SK-N-DZ (cell line): ENCODE data around the gene FLYWCH1.

Source experiments
- DNase-seq: peaks from one replicate; pipeline ENCODE4 v3.0.0-alpha.2; 2015; ENCODE audit warnings: low spot score

FLYWCH1 gene

GRCh38 chr16:2968738-2969544 is 57.2 kb downstream of the FLYWCH1 start, which contains the start of gene PAQR4:
PAQR4 (plus strand) TSS chr16:2969348; CDS start chr16:2969675, 327 bp downstream.
- DNase-seq: peak; percentile 90

DNA sequence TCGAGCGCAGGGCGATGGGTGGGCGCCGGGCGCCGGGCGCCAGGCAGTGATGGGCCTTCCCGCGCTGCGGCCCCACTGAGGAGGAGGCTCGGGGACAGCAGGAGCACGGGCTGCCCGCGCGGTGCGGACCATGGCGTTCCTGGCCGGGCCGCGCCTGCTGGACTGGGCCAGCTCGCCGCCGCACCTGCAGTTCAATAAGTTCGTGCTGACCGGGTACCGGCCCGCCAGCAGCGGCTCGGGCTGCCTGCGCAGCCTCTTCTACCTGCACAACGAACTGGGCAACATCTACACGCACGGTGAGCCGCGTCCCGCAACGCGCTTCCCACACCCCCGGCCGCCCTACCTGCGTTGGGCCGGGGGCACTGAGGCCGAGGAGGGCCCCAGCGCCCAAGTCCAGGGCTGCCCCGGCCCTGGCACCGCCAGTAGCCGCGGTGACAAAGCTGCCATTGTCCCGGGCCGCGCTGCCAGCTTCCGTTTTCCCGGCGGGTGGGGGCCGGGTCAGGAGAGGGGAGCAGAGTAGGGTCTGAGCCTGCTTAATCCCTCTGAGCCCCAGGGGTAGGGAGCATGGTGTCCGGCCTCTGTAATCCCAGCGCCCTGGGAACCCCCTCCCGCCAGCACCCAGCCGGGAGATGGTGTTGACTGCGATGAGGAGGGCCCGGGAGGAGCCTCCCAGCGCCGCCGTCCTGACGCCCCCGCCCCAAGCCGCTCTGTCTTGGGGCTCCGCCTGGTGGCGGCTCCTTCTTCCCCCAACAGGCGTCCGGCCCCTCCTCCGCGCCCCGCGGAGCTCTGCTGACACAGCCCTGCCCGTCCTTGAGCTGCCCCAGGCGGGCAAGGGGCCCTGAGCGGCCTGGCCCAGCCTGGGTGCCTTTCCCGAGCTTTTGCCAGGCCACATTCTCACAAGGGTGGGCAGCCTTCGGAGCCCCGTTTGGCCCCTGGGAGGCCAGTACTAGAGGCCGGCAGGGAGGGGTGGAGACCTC is 58.1 kb downstream of the FLYWCH1 start:
- DNase-seq: peak; percentile 69

DNA sequence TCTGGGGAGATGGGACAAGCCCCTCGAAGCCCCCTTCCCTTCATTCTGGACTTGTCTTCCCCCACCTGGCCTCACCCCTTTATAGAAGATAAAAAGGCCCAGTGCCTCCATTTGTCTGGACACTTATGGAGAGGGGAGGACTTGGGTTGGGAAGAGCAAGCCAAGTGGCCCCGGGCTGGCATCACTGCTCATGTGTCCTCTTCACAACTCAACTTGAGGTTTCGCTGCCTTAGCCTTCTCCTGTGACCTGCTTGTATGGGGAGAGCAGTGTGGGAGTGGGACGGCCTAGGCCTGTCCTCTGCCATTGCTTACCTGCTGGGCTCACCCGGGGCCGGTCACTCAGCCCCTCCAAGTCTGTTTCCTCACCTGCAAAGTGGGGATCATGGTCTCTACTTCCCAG is 58.8 kb downstream of the FLYWCH1 start:
- DNase-seq: no peak

- DNase-seq: no peak
Measured at GRCh38 chr16:2971134-2971984, 59.6 kb downstream of the FLYWCH1 start.

GRCh38 chr16:2971985-2972784 is 60.5 kb downstream of the FLYWCH1 start:
- DNase-seq: no peak

DNA sequence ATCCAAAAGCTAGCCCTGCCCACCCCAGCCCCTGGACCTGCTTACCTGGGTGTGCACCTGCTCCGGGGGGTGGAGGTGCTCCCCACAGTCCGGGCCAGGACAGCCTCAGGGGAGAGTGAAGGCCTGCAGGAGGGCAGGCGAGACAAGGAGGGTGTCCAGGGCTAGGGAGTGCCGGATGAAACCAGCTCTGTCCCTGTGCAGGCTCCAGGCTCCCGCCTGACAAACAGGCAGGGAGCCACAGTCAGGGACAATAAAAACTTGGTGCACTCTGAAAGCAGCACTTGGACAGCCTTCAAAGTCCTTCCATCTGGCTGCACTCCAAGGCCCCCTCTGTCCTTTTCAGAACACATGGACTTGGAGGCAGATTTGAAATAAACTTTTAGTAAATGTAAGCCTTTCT is 61.4 kb downstream of the FLYWCH1 start:
- DNase-seq: no peak

GRCh38 chr16:2973605-2974318 is 62.0 kb downstream of the FLYWCH1 start:
- DNase-seq: no peak

DNA sequence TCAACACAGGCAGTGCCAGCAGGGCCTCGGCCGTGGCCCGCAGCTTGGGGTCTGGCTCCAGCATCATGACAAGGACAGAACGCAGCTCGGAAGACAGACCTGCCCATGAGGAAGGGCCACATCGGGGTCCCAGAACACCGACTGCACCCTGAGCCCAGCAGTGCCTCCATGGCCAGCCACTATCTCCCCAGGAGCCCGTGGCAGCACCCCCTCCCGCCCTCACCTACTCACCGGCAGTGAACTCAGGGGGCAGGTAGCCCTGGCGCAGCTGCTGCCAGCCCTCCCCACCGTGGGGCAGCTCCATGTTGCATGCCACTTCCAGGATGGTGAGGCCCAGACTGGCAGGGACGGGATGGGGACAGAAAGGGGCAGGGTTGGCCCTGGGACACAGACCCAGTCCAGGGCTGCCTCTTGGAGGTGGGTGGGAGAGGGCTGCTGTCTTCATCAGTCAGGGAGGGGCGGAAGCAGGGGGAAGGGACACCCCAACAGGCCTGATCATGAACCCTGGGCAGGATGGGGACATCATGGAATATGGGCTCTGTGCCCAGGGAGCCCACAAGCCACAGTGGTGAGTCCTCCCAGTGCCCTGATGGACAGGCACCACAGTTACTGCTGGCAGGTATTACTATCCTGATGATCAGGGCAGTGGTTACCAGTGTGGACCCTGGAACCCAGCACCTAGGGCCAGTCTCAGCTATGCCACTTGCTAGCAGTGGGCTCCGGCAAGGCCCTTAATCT is 62.8 kb downstream of the FLYWCH1 start:
- no peak for DNase-seq

GRCh38 chr16:2975161-2975795 is 63.5 kb downstream of the FLYWCH1 start:
- no peak for DNase-seq

- no peak for DNase-seq
Measured at GRCh38 chr16:2976201-2976600, 64.5 kb downstream of the FLYWCH1 start.

- DNase-seq: no peak
Measured at GRCh38 chr16:2976673-2977072, 64.9 kb downstream of the FLYWCH1 start.

GRCh38 chr16:2977440-2977839 is 65.7 kb downstream of the FLYWCH1 start:
- no peak for DNase-seq

GRCh38 chr16:2979669-2980226 is 68.0 kb downstream of the FLYWCH1 start:
- peak; percentile 35 for DNase-seq

DNA sequence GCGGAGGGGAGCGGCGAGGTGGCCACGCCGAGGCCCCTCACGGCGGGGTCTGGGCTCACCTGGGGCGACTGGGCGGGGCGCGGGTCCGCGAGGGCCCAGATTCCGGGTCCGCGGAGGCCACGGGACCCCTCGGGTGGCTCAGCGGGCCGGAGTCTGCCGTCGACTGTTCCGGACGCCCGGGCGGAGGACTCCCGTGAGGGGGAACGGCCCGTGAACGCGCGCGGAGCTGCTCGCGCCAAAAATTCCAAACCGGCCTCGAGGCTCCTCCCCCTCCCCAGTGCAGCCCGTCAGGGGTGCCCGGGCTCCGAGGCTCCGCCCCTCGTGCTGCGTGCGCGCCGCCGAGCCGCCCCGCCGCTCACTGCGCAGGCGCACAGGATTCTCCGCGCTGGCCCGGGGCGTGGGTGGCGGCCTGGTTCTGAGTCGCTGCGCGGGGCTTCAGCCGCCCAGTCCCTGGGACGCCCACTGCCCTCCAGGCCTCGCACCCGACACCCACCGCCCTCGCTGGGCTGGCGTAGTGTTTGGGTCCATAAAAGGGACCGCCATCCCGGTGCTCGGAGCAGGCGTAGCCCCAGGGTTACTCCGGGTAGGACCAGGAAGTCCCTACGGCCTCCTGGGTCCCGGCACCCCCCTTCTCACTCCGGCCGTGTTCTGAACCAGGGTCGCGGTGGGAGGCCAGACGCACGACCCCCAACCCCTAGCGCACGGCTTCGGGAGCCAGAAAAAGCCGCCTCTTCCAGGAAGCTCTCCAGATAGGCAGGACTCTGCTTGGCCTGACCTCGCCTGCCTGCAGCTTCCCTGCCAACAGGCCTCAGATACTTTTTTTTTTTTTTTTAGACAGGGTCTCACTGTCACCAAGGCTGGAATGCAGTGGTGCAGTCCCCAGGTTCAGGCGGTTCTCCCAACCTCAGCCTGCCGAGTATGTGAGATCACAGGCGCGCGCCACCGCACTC is 68.8 kb downstream of the FLYWCH1 start, which contains the start of gene PKMYT1:
TSS of gene PKMYT1 (minus strand) at position 220 of the 950 bp plus-strand sequence. CDS start 789 bp downstream, outside the sequence.
- DNase-seq: peak; percentile 85

GRCh38 chr16:2981177-2981898 is 69.6 kb downstream of the FLYWCH1 start:
- peak; percentile 68 for DNase-seq

DNA sequence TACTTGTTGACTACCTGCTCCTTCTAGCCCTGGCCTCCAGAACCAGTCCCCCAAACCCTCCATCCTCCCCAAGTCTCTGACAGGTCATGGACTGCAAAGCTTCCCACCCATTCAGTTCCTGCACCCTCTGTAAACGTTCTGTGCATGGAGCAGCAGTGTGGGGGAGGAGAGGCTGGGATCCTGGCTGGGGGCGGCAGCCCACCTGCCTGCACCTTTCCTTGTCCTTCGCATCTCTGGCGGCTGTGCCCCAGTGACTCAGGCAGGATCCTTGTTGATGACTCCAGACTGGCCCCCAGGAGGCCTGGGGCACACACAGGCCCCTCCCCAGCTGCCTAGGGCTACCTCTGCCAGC is 70.1 kb downstream of the FLYWCH1 start:
- DNase-seq: no peak
